Vagina (tissue), 2 donors: Measurements from ENCODE around the gene C22orf23.

Experiments used
- POLR2A ChIP-seq, 2 donors: fragments of 450-650 bp; IDR thresholded peaks; one replicate each; pipeline ENCODE4 v1.6.1; 2017; ENCODE audit warnings: antibody characterized with exemption in 2 of 2, mild to moderate bottlenecking in 2 of 2, moderate library complexity in 2 of 2
- POLR2AphosphoS5 ChIP-seq, 2 donors: sonication (generic); formaldehyde crosslinking; IDR thresholded peaks; one replicate each; pipeline ENCODE4 v1.9.0; 2017; ENCODE audit warnings: antibody characterized with exemption in 2 of 2, mild to moderate bottlenecking in 2 of 2, low read depth in 1 of 2; ENCODE audit not compliant: insufficient read depth in 1 of 2
- TF ChIP-seq, protein P1 (sequence below), 3 experiments: fragments of 450-650 bp in 2 of 3; fragments of 200-600 bp in 1 of 3; sonication (generic) in 1 of 3; IDR thresholded peaks; one replicate each; pipeline ENCODE4 v1.5.1; 2017 to 2019; ENCODE audit warnings: antibody characterized with exemption in 3 of 3, mild to moderate bottlenecking in 2 of 3, moderate library complexity in 2 of 3

DNA sequence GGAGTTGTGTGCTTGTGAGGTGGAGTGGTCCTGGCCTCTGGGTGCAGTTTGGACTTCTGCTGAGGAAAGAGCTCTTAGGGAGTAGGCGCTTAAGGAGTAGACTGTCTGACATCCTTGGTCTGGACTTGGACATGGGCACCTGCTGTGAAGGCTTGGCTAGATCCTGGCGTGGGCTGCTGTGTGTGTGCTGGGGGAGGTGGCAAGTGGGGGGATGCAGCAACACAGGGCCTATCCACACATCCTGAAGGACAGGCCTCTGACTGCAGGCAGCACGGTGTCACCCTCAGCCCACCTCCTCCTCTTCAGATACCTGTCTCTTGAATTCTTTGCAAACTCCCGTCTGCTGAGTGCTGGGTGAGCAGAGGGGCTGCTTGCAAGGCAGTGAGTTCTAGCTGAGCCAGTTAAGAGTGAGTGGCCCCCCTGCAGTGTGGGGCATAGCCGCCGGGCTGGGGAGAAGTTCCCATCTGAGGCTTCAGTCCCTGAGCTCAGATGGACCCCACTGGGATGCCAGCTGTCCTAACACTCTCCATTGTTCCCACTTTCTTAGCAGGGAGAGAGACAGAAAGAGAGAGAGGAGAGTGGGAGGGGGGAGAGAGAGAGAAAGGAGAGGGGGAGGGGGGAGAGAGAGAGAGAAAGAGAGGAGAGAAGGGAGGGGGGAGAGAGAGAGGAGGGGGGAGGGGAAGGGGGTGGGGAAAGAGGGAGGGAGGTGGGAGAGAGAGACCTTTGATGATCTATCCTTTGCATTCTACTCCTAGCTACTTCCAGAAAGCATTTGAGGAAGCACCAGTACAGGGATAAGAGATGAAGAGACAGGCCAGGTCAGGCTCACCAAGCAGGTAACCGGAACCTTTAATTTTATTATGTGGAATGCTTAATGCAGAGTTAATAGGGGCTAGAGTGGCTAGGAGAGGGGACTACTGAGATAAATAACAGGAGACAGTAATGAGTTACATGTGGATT, 18.4 kb upstream of the C22orf23 start:
- TF ChIP-seq, protein P1, sequence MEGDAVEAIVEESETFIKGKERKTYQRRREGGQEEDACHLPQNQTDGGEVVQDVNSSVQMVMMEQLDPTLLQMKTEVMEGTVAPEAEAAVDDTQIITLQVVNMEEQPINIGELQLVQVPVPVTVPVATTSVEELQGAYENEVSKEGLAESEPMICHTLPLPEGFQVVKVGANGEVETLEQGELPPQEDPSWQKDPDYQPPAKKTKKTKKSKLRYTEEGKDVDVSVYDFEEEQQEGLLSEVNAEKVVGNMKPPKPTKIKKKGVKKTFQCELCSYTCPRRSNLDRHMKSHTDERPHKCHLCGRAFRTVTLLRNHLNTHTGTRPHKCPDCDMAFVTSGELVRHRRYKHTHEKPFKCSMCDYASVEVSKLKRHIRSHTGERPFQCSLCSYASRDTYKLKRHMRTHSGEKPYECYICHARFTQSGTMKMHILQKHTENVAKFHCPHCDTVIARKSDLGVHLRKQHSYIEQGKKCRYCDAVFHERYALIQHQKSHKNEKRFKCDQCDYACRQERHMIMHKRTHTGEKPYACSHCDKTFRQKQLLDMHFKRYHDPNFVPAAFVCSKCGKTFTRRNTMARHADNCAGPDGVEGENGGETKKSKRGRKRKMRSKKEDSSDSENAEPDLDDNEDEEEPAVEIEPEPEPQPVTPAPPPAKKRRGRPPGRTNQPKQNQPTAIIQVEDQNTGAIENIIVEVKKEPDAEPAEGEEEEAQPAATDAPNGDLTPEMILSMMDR (IDR thresholded peaks at IDR 0.05) = no peak
- TF ChIP-seq POLR2AphosphoS5 (IDR thresholded peaks at IDR 0.05; ENCODE audit: insufficient read depth in 1 of 2, low read depth in 1 of 2) = no peak
- TF ChIP-seq POLR2A (IDR thresholded peaks at IDR 0.05) = no peak
